SK-N-SH (cell line): ENCODE measurements around the gene ZSWIM8. TPM values are rescaled to one million over a fixed set of nuclear protein-coding genes. Genes with fewer than 3 reads are reported as not detected.

Experiments
- CTCF ChIA-PET: fragments of 300-600, 350-600 bp; formaldehyde crosslinking; extraction: SDS; loops from one replicate; lab custom pipeline; 2021; lab: Yijun Ruan, JAX
- POLR2A ChIA-PET: fragments of 350-600 bp; sonication (Branson Sonifier 250); formaldehyde crosslinking; extraction: SDS; loops from one replicate; lab custom pipeline; 2020; ENCODE audit warnings: antibody characterized with exemption, inconsistent platforms; lab: Yijun Ruan, JAX
- DNase-seq: peaks from one replicate; pipeline ENCODE4 v3.0.0; 2012
- H2AFZ ChIP-seq: fragments of 200-600 bp; sonication (generic); 2 replicates; pipeline ENCODE4 v1.8.1; 2016; ENCODE audit warnings: antibody characterized with exemption, mild to moderate bottlenecking, low read depth
- H3F3A ChIP-seq: fragments of 200-600 bp; sonication (generic); replicated peaks from 2 replicates; pipeline ENCODE3; 2016; ENCODE audit warnings: antibody characterized with exemption, mild to moderate bottlenecking; ENCODE audit not compliant: insufficient read depth
- H3K27ac ChIP-seq, 2 experiments: fragments of 200-500 bp in 1 of 2; fragments of 200-600 bp in 1 of 2; sonication (Bioruptor generic) in 1 of 2; sonication (generic), shearing (Covaris generic) in 1 of 2; 2 replicates each; pipeline versions ENCODE4 v1.5.1 to v1.6.1; 2014 to 2016; ENCODE audit warnings: low read depth in 2 of 2, inconsistent platforms in 1 of 2, low read length in 1 of 2, mild to moderate bottlenecking in 1 of 2, mixed read lengths in 1 of 2
- H3K27me3 ChIP-seq: fragments of 200-600 bp; sonication (generic), shearing (Covaris generic); 2 replicates; pipeline ENCODE4 v1.6.1; 2016; ENCODE audit warnings: mixed run types; ENCODE audit not compliant: insufficient read depth
- H3K36me3 ChIP-seq, 2 experiments: fragments of 200-500 bp in 1 of 2; fragments of 200-600 bp in 1 of 2; sonication (Bioruptor generic) in 1 of 2; sonication (generic) in 1 of 2; replicated peaks in 1 of 2; 2 replicates each; pipeline versions ENCODE3 to v1.5.1; 2014 to 2016; ENCODE audit warnings: low read length in 1 of 2, mild to moderate bottlenecking in 1 of 2; ENCODE audit not compliant: insufficient read depth in 2 of 2, control insufficient read depth in 1 of 2
- H3K4me1 ChIP-seq, 2 experiments: fragments of 200-500 bp in 1 of 2; fragments of 200-600 bp in 1 of 2; sonication (Bioruptor generic) in 1 of 2; sonication (generic), shearing (Covaris generic) in 1 of 2; 2 replicates each; pipeline versions ENCODE4 v1.5.1 to v1.6.1; 2014 to 2016; ENCODE audit warnings: low read depth in 1 of 2, low read length in 1 of 2, mixed run types in 1 of 2; ENCODE audit not compliant: insufficient read depth in 2 of 2, control insufficient read depth in 1 of 2
- H3K4me2 ChIP-seq: fragments of 200-600 bp; sonication (generic), shearing (Covaris generic); 2 replicates; pipeline ENCODE4 v1.6.1; 2017; ENCODE audit warnings: mixed run types
- H3K4me3 ChIP-seq, 2 experiments: fragments of 200-500 bp in 1 of 2; fragments of 200-600 bp in 1 of 2; sonication (Bioruptor generic) in 1 of 2; sonication (generic), shearing (Covaris generic) in 1 of 2; 2 replicates each; pipeline versions ENCODE4 v1.5.1 to v1.8.1; 2014 to 2016; ENCODE audit warnings: low read depth in 2 of 2, inconsistent platforms in 1 of 2, low read length in 1 of 2, mild to moderate bottlenecking in 1 of 2, mixed read lengths in 1 of 2, moderate library complexity in 1 of 2
- H3K79me2 ChIP-seq: fragments of 200-600 bp; sonication (generic); 2 replicates; pipeline ENCODE4 v1.8.1; 2017; ENCODE audit warnings: mild to moderate bottlenecking; ENCODE audit not compliant: insufficient read depth
- H3K9ac ChIP-seq: fragments of 200-600 bp; sonication (generic); 2 replicates; pipeline ENCODE4 v1.6.1; 2017; ENCODE audit warnings: mixed run types
- H3K9me2 ChIP-seq: fragments of 200-600 bp; sonication (generic); 2 replicates; pipeline ENCODE4 v1.6.1; 2017; ENCODE audit warnings: mixed run types
- H3K9me3 ChIP-seq: fragments of 200-600 bp; sonication (generic); 2 replicates; pipeline ENCODE4 v1.6.1; 2017; ENCODE audit warnings: mixed run types, mild to moderate bottlenecking, moderate library complexity
- H4K20me1 ChIP-seq: fragments of 200-600 bp; sonication (generic); 2 replicates; pipeline ENCODE4 v1.6.1; 2017; ENCODE audit warnings: mild to moderate bottlenecking, mixed run types; ENCODE audit not compliant: insufficient read depth
- CTCF ChIP-seq: fragments of 200-600 bp; sonication (generic); IDR thresholded peaks from 2 replicates; pipeline ENCODE4 v1.6.1; 2017; ENCODE audit warnings: antibody characterized with exemption, mild to moderate bottlenecking, moderate library complexity
- EZH2phosphoT487 ChIP-seq: fragments of 200-600 bp; sonication (generic); IDR thresholded peaks from 2 replicates; pipeline ENCODE4 v1.6.1; 2017; ENCODE audit warnings: low read depth, mixed run types, mild to moderate bottlenecking, antibody characterized with exemption, moderate library complexity, borderline replicate concordance
- FOSL2 ChIP-seq: IDR thresholded peaks from 2 replicates; pipeline ENCODE4 v1.4.0; 2012; ENCODE audit warnings: low read depth, mild to moderate bottlenecking, moderate library complexity, borderline replicate concordance
- GATA2 ChIP-seq: sonication (generic); formaldehyde crosslinking; IDR thresholded peaks from 2 replicates; pipeline ENCODE4 v1.5.0; 2020; ENCODE audit warnings: mild to moderate bottlenecking, missing genetic modification reagents
- IRF3 ChIP-seq: fragments of 150-350 bp; IDR thresholded peaks from 2 replicates; pipeline ENCODE4 v1.6.1; 2016; ENCODE audit warnings: mild to moderate bottlenecking, low read depth, low read length
- MEF2A ChIP-seq: IDR thresholded peaks from 2 replicates; pipeline ENCODE4 v1.4.0; 2012; ENCODE audit warnings: low read depth, borderline replicate concordance
- MXI1 ChIP-seq: IDR thresholded peaks from 2 replicates; pipeline ENCODE4 v1.6.1; 2012; ENCODE audit warnings: mild to moderate bottlenecking, low read depth, low read length, improper control_type of control experiment
- NFIC ChIP-seq: IDR thresholded peaks from 2 replicates; pipeline ENCODE4 v1.4.0; 2012; ENCODE audit warnings: borderline replicate concordance
- NRF1 ChIP-seq: IDR thresholded peaks from 2 replicates; pipeline ENCODE4 v1.6.1; 2012; ENCODE audit warnings: low read depth, mild to moderate bottlenecking, low read length
- POLR2AphosphoS5 ChIP-seq: IDR thresholded peaks from 2 replicates; pipeline ENCODE4 v1.6.1; 2012; ENCODE audit warnings: low read depth, low read length
- RAD21 ChIP-seq: IDR thresholded peaks from 2 replicates; pipeline ENCODE4 v1.6.1; 2012; ENCODE audit warnings: mild to moderate bottlenecking, low read length
- RFX5 ChIP-seq: IDR thresholded peaks from 2 replicates; pipeline ENCODE4 v1.6.1; 2012; ENCODE audit warnings: mild to moderate bottlenecking, improper control_type of control experiment, low read length
- RXRA ChIP-seq: IDR thresholded peaks from 2 replicates; pipeline ENCODE4 v1.4.0; 2012; ENCODE audit warnings: low read depth, mild to moderate bottlenecking, borderline replicate concordance
- SIN3A ChIP-seq: IDR thresholded peaks from 2 replicates; pipeline ENCODE4 v1.6.1; 2012; ENCODE audit warnings: low read depth, mild to moderate bottlenecking, low read length, moderate library complexity, borderline replicate concordance
- TAF1 ChIP-seq: IDR thresholded peaks from 2 replicates; pipeline ENCODE4 v1.6.1; 2012; ENCODE audit warnings: low read depth, mild to moderate bottlenecking, low read length, moderate library complexity, borderline replicate concordance
- TCF12 ChIP-seq: IDR thresholded peaks from 2 replicates; pipeline ENCODE4 v1.4.0; 2012
- TEAD4 ChIP-seq: IDR thresholded peaks from 2 replicates; pipeline ENCODE4 v1.4.0; 2012; ENCODE audit warnings: mild to moderate bottlenecking, borderline replicate concordance; ENCODE audit not compliant: insufficient read depth
- USF1 ChIP-seq: IDR thresholded peaks from 2 replicates; pipeline ENCODE4 v1.4.0; 2012; ENCODE audit warnings: low read depth, borderline replicate concordance
- YY1 ChIP-seq: IDR thresholded peaks from 2 replicates; pipeline ENCODE4 v1.4.0; 2012; ENCODE audit warnings: low read depth, mild to moderate bottlenecking
- ZBTB33 ChIP-seq: IDR thresholded peaks from 2 replicates; pipeline ENCODE4 v1.4.0; 2012; ENCODE audit warnings: low read depth, borderline replicate concordance
- WGBS: methylation state at CpG from one replicate; pipeline ENCODE4 v1.1.6; 2017; ENCODE audit warnings: low lambda C conversion rate; 5-methylcytosine and 5-hydroxymethylcytosine counted together
- polyA plus RNA-seq, 3 experiments: library from polyadenylated mRNA; depleted of rRNA; stranded (reverse); fragments of >200 nt; gene quantifications; 2 replicates each; pipeline ENCODE4 v1.2.3, GENCODE V29; 2012

ZSWIM8 gene
- polyA plus RNA-seq, 1 of the 3 experiments (the other 2 are of a cell fraction): 97.3 TPM

GRCh38 chr10:73781879-73782748 lies 3.3 kb upstream of the ZSWIM8 start, which contains the start of gene CHCHD1 (continued):
- TF ChIP-seq ZBTB33 (no peak), EZH2phosphoT487 (no peak), RXRA (peak; percentile 45; the same call in 1 of the 2 replicates), TAF1 (peak; percentile 92), MXI1 (peak; percentile 88), YY1 (peak; percentile 91), FOSL2 (no peak), POLR2AphosphoS5 (peak; percentile 93), GATA2 (CRISPR knock-in tag) (no peak), SIN3A (peak; percentile 88), RFX5 (no peak), TEAD4 (no peak)

- Histone ChIP-seq H3K4me1 (peaks cover 0 to 20% of the 10 kb centered on the region in 2 experiments; a peak in 3 of 4 replicates), H3K9ac (peak overlapping the region; percentile 80), H3K4me2 (peak overlapping the region; percentile 67), H3K79me2 (peaks cover 92% of the 10 kb centered on the region), H3K4me3 (peak overlapping the region; percentile 63 to 81), H3K27ac (peak overlapping the region in 1 of 2 experiments; percentile 69; a peak in 2 of 4 replicates), H3K9me3 (no peaks in the 10 kb centered on the region), H3K27me3 (no peaks in the 10 kb centered on the region), H3F3A (peaks cover 9% of the 10 kb centered on the region), H4K20me1 (peaks cover 18% of the 10 kb centered on the region), H2AFZ (no peak overlapping the region), H3K36me3 (peaks cover 7 to 15% of the 10 kb centered on the region in 2 experiments), H3K9me2 (no peaks in the 10 kb centered on the region)
- DNase-seq: no peak
- 48% methylated on average over 2 of the region's 2 CpGs for WGBS
- CTCF ChIA-PET: interaction anchor here (1.1 to 1.6 kb wide), 2 partner anchors 10 to 158 kb away, joined by 3 to 5 read pairs; a partner anchor contains a TSS
- POLR2A ChIA-PET: no interaction called here
- no peak for TF ChIP-seq RFX5
- TF ChIP-seq USF1: no peak
- no peak for TF ChIP-seq RAD21
- no peak for TF ChIP-seq NFIC
- no peak for TF ChIP-seq NRF1
- TF ChIP-seq IRF3: no peak
- TF ChIP-seq FOSL2: no peak
- no peak for TF ChIP-seq EZH2phosphoT487
- no peak for TF ChIP-seq TCF12
- TF ChIP-seq TAF1: no peak
- no peak for TF ChIP-seq MEF2A
- no peak for TF ChIP-seq CTCF
Measured at GRCh38 chr10:73782749-73783085, 2.7 kb upstream of the ZSWIM8 start.
